Measurements from ENCODE around the gene CEP70.

DNA sequence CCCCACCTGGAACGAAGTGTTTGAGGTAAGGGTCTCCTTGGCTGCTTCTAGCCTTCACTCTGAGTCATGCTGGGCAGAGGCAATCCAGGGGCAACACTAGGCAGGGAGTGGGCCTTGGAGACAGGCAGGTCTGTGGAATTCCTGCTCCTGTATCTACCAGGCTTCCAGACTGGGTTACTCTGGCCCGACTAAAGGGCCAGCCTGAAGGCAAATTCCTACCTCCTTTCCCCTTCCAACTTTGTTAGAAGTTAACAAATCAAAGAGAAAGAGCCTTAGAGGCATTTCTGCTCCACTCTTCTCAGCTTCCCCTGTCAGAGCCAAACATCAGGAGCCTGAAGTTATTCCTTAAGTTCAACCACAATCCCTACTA lies 129.6 kb downstream of the CEP70 start:
- TF ChIP-seq, protein P1, sequence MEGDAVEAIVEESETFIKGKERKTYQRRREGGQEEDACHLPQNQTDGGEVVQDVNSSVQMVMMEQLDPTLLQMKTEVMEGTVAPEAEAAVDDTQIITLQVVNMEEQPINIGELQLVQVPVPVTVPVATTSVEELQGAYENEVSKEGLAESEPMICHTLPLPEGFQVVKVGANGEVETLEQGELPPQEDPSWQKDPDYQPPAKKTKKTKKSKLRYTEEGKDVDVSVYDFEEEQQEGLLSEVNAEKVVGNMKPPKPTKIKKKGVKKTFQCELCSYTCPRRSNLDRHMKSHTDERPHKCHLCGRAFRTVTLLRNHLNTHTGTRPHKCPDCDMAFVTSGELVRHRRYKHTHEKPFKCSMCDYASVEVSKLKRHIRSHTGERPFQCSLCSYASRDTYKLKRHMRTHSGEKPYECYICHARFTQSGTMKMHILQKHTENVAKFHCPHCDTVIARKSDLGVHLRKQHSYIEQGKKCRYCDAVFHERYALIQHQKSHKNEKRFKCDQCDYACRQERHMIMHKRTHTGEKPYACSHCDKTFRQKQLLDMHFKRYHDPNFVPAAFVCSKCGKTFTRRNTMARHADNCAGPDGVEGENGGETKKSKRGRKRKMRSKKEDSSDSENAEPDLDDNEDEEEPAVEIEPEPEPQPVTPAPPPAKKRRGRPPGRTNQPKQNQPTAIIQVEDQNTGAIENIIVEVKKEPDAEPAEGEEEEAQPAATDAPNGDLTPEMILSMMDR (IDR thresholded peaks at IDR 0.05), result no peak
- TF ChIP-seq POLR2A (IDR thresholded peaks at IDR 0.05), result no peak
